HepG2 (cell line): ENCODE measurements around the gene CAT. TPM values are rescaled to one million over a fixed set of nuclear protein-coding genes. Genes with fewer than 3 reads are reported as not detected.

ENCODE experiments used
- ATAC-seq: fragments of 200-7000 bp; cut with Tn5 transposase; 3 replicates; pipeline ENCODE4 v1.9.1; 2020; ENCODE audit warnings: mild to moderate bottlenecking, moderate library complexity
- BruUV-seq: library from RNA; stranded (reverse); fragments of 400-500 nt; replicated peaks from 2 replicates; lab custom pipeline; 2021; lab: Mats Ljungman, UMichigan
- CTCF ChIA-PET: fragments of 300-600 bp; formaldehyde crosslinking; extraction: SDS; loops from one replicate; lab custom pipeline; 2021; ENCODE audit warnings: low total read pairs, inconsistent platforms, low intra/inter-chr PET ratio; lab: Yijun Ruan, JAX
- POLR2A ChIA-PET: fragments of 350-600 bp; sonication (Branson Sonifier 250); formaldehyde crosslinking; loops from one replicate; lab custom pipeline; 2020; ENCODE audit warnings: antibody characterized with exemption, inconsistent platforms; lab: Yijun Ruan, JAX
- DNase-seq: peaks from one replicate; pipeline ENCODE4 v3.0.0-alpha.2; 2015; ENCODE audit warnings: low spot score
- FAIRE-seq: peaks from 3 replicates; lab custom pipeline; 2011; peaks lifted over from hg19 to GRCh38; lab: Jason Lieb, UNC
- H2AFZ ChIP-seq: one replicate; pipeline ENCODE4 v1.6.1; 2011; ENCODE audit warnings: low read length, inconsistent platforms
- H3K27ac ChIP-seq: fragments of 300-600 bp; 3 replicates; pipeline ENCODE4 v1.8.0; 2011; ENCODE audit warnings: mixed run types, mild to moderate bottlenecking, mixed read lengths, low read length, inconsistent platforms; ENCODE audit not compliant: insufficient read depth; ENCODE audit errors: extremely low read length
- H3K27me3 ChIP-seq, 2 experiments: fragments of 200-600 bp in 1 of 2; 2 replicates in 1 of 2; 3 replicates in 1 of 2; pipeline versions ENCODE4 v1.6.0 to v1.8.0; 2011; ENCODE audit warnings: low read length in 2 of 2, mild to moderate bottlenecking in 2 of 2, moderate library complexity in 2 of 2, inconsistent platforms in 1 of 2; ENCODE audit not compliant: insufficient read depth in 2 of 2, control insufficient read depth in 1 of 2
- H3K36me3 ChIP-seq, 2 experiments: fragments of 200-600 bp in 1 of 2; replicated peaks in 1 of 2; 2 replicates in 1 of 2; 3 replicates in 1 of 2; pipeline versions ENCODE4 v1.5.1 to v1.8.0; 2011; ENCODE audit warnings: low read length in 2 of 2, inconsistent platforms in 1 of 2; ENCODE audit not compliant: insufficient read depth in 2 of 2, control insufficient read depth in 1 of 2
- H3K4me1 ChIP-seq: 2 replicates; pipeline ENCODE4 v1.5.1; 2012; ENCODE audit warnings: low read length, inconsistent platforms; ENCODE audit not compliant: insufficient read depth
- H3K4me2 ChIP-seq: 2 replicates; pipeline ENCODE4 v1.6.0; 2011; ENCODE audit warnings: low read depth, low read length, inconsistent platforms
- H3K4me3 ChIP-seq, 3 experiments: fragments of 200-600 bp in 1 of 3; sonication (generic), shearing (Covaris generic) in 1 of 3; replicated peaks in 1 of 3; 2 replicates each; pipeline ENCODE4 v1.5.1; 2011 to 2016; ENCODE audit warnings: low read length in 3 of 3, inconsistent platforms in 2 of 3, low read depth in 2 of 3, mild to moderate bottlenecking in 2 of 3, control low read depth in 1 of 3, mixed read lengths in 1 of 3; ENCODE audit not compliant: insufficient read depth in 1 of 3
- H3K79me2 ChIP-seq: one replicate; pipeline ENCODE4 v1.6.1; 2011; ENCODE audit warnings: low read length, inconsistent platforms; ENCODE audit not compliant: insufficient read depth
- H3K9ac ChIP-seq: 2 replicates; pipeline ENCODE4 v1.6.0; 2011; ENCODE audit warnings: mild to moderate bottlenecking, low read depth, low read length, inconsistent platforms; ENCODE audit not compliant: insufficient read depth
- H3K9me3 ChIP-seq: 2 replicates; pipeline ENCODE4 v1.5.1; 2012; ENCODE audit warnings: mild to moderate bottlenecking, low read length
- H4K20me1 ChIP-seq: 2 replicates; pipeline ENCODE4 v1.6.0; 2011; ENCODE audit warnings: inconsistent platforms, mild to moderate bottlenecking, low read length, moderate library complexity; ENCODE audit not compliant: insufficient read depth
- CAMTA2 ChIP-seq: sonication (generic); formaldehyde crosslinking; IDR thresholded peaks from 2 replicates; pipeline ENCODE4 v1.4.0; 2020; ENCODE audit warnings: mild to moderate bottlenecking, missing genetic modification reagents, borderline replicate concordance
- CCAR2 ChIP-seq: fragments of 200-400 bp; formaldehyde crosslinking; optimal IDR thresholded peaks from 2 replicates; pipeline ENCODE3; 2018; ENCODE audit warnings: low read depth, mild to moderate bottlenecking, low read length, moderate library complexity
- GABPB1 ChIP-seq: IDR thresholded peaks from 2 replicates; pipeline ENCODE4 v1.6.1; 2016; ENCODE audit warnings: mild to moderate bottlenecking, missing genetic modification reagents, moderate library complexity, missing compliant biosample characterization
- HCFC1 ChIP-seq: fragments of 150-350 bp; IDR thresholded peaks from 2 replicates; pipeline ENCODE4 v1.6.1; 2014; ENCODE audit warnings: low read depth, low read length
- HOXA9 ChIP-seq: sonication (generic); formaldehyde crosslinking; IDR thresholded peaks from 2 replicates; pipeline ENCODE4 v1.8.1; 2022; ENCODE audit warnings: missing genetic modification reagents, mild to moderate bottlenecking, moderate library complexity, borderline replicate concordance
- HOXD1 ChIP-seq: sonication (generic); formaldehyde crosslinking; IDR thresholded peaks from 2 replicates; pipeline ENCODE4 v1.5.0; 2020; ENCODE audit warnings: missing genetic modification reagents
- NONO ChIP-seq, 2 experiments: fragments of 450-650 bp in 1 of 2; sonication (generic) in 1 of 2; formaldehyde crosslinking in 1 of 2; IDR thresholded peaks in 1 of 2; conservative IDR thresholded peaks in 1 of 2; 2 replicates each; pipeline versions ENCODE4 v1.6.1 to v1.8.0; 2017 to 2022; ENCODE audit warnings: mild to moderate bottlenecking in 1 of 2, missing genetic modification reagents in 1 of 2, moderate library complexity in 1 of 2
- PHF5A ChIP-seq: IDR thresholded peaks from one replicate; pipeline ENCODE4 v1.6.1; 2018; ENCODE audit warnings: low read depth, missing genetic modification reagents; ENCODE audit not compliant: unreplicated experiment
- RBM39 ChIP-seq: fragments of 200-400 bp; formaldehyde crosslinking; IDR thresholded peaks from one replicate; pipeline ENCODE4 v1.6.1; 2018; ENCODE audit warnings: antibody characterized with exemption, mild to moderate bottlenecking, low read depth, low read length; ENCODE audit not compliant: poor library complexity, severe bottlenecking
- REPIN1 ChIP-seq: sonication (generic); formaldehyde crosslinking; IDR thresholded peaks from 2 replicates; pipeline ENCODE4 v1.8.0; 2022; ENCODE audit warnings: missing genetic modification reagents, low read depth, mild to moderate bottlenecking, borderline replicate concordance
- SUZ12 ChIP-seq: fragments of 150-350 bp; IDR thresholded peaks from 2 replicates; pipeline ENCODE4 v1.6.1; 2014; ENCODE audit warnings: low read depth, low read length
- TBP ChIP-seq: sonication (generic); formaldehyde crosslinking; IDR thresholded peaks from 2 replicates; pipeline ENCODE4 v1.5.0; 2020; ENCODE audit warnings: missing genetic modification reagents
- U2AF2 ChIP-seq: fragments of 200-400 bp; formaldehyde crosslinking; IDR thresholded peaks from 2 replicates; pipeline ENCODE4 v1.6.1; 2017; ENCODE audit warnings: low read depth, mild to moderate bottlenecking, low read length
- ZFY ChIP-seq: sonication (generic); formaldehyde crosslinking; IDR thresholded peaks from 2 replicates; pipeline ENCODE4 v1.4.0; 2020; ENCODE audit warnings: missing genetic modification reagents
- ZNF296 ChIP-seq: sonication (generic); formaldehyde crosslinking; conservative IDR thresholded peaks from 2 replicates; pipeline ENCODE4 v1.5.0; 2020; ENCODE audit warnings: mild to moderate bottlenecking, missing genetic modification reagents
- ZNF629 ChIP-seq: sonication (generic); formaldehyde crosslinking; conservative IDR thresholded peaks from 2 replicates; pipeline ENCODE4 v1.5.0; 2020; ENCODE audit warnings: missing genetic modification reagents
- ZSCAN21 ChIP-seq: sonication (generic); formaldehyde crosslinking; IDR thresholded peaks from 2 replicates; pipeline ENCODE4 v1.8.0; 2022; ENCODE audit warnings: mild to moderate bottlenecking, missing genetic modification reagents, moderate library complexity, borderline replicate concordance
- WGBS: methylation state at CpG from one replicate; pipeline ENCODE4 v1.1.6; 2017; ENCODE audit warnings: low lambda C conversion rate; 5-methylcytosine and 5-hydroxymethylcytosine counted together
- in situ Hi-C: cut with HindIII; loops from 2 replicates; pipeline ENCODE4 v1.10.0; 2017; ENCODE audit warnings: low pct_unique_long_range_greater_than_20kb; ENCODE audit not compliant: extremely low pct_ligation_motif_present
- intact Hi-C: fragments of 100-400 bp; cut with micrococcal nuclease; formaldehyde crosslinking; loops from one replicate; pipeline ENCODE4 v1.10.0; 2022; ENCODE audit not compliant: unreplicated experiment
- polyA plus RNA-seq, 8 experiments: library from polyadenylated mRNA; depleted of rRNA in 3 of 8; stranded (reverse) in 7 of 8; unstranded in 1 of 8; fragments of >200 nt; fragmentation: Illumina TruSeq in 4 of 8; extraction: Trizol in 4 of 8; gene quantifications; 2 replicates each; pipeline versions ENCODE4 v1.2.1 to v1.2.3, GENCODE V29; 2011 to 2016; ENCODE audit warnings: low read depth in 4 of 8, missing spikeins in 1 of 8, mixed read lengths in 1 of 8; ENCODE audit not compliant: insufficient read depth in 1 of 8
- total RNA-seq, 5 experiments: library from RNA; depleted of rRNA; stranded (reverse); fragments of >200 nt; fragmentation: Illumina TruSeq; extraction: Trizol; gene quantifications; 2 replicates each; pipeline ENCODE4 v1.2.3, GENCODE V29; 2016; ENCODE audit warnings: low read depth in 1 of 5
- TF ChIP-seq, protein P1 (sequence below): sonication (generic); formaldehyde crosslinking; IDR thresholded peaks from 2 replicates; pipeline ENCODE4 v1.5.0; 2020; ENCODE audit warnings: missing genetic modification reagents, mild to moderate bottlenecking, borderline replicate concordance
- TF ChIP-seq, protein P2 (sequence below): sonication (generic); formaldehyde crosslinking; IDR thresholded peaks from 2 replicates; pipeline ENCODE4 v1.8.1; 2023; ENCODE audit warnings: mild to moderate bottlenecking, missing genetic modification reagents, borderline replicate concordance
- TF ChIP-seq, protein P3 (sequence below): sonication (generic); formaldehyde crosslinking; conservative IDR thresholded peaks from 2 replicates; pipeline ENCODE4 v1.8.0; 2022; ENCODE audit warnings: mild to moderate bottlenecking, moderate library complexity, missing genetic modification reagents

The CAT gene
- total and polyA plus RNA-seq, 2 of the 13 experiments (the other 11 are each of a cell fraction or from before 2014, with no cell fraction given) = 107 to 136 TPM

DNA sequence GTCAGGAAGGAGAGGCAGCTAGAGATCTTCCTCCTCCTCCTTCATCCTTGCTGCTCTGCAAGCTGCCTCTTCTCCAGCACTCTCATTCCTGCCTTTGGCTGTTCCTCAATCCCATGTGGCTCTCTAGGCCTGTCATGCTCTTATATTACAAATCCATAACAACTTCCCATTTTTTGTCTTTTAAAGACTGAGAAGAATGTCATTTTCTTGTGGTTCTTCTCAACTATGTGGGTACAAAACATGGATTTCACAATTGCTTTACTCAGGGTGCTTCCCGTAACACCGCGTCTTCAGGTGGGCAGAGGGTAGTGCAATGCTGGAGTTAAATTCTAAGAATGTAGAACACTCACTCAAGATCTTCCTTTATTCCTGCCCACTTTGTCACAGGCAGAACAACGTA is 6.8 kb upstream of the CAT start:
- FAIRE-seq = no peak
- peaks cover 54% of the 10 kb centered on the region for H3K4me1 ChIP-seq
- in situ Hi-C loops (no loop called here), intact Hi-C loops (no loop called here)
- TF ChIP-seq HOXD1 (CRISPR knock-in tag) = no peak
- TF ChIP-seq ZFY (CRISPR knock-in tag) = no peak
- no peak for TF ChIP-seq NONO (IDR thresholded peaks at IDR 0.05)
- no peak for TF ChIP-seq NONO (CRISPR knock-in tag; conservative IDR thresholded peaks at IDR 0.05)
- no peak for TF ChIP-seq GABPB1 (CRISPR knock-in tag)
- no peak for TF ChIP-seq ZSCAN21
- no peak for TF ChIP-seq CCAR2
- TF ChIP-seq ZNF296 = no peak
- TF ChIP-seq, protein P1, sequence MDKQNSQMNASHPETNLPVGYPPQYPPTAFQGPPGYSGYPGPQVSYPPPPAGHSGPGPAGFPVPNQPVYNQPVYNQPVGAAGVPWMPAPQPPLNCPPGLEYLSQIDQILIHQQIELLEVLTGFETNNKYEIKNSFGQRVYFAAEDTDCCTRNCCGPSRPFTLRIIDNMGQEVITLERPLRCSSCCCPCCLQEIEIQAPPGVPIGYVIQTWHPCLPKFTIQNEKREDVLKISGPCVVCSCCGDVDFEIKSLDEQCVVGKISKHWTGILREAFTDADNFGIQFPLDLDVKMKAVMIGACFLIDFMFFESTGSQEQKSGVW (CRISPR knock-in tag) = no peak
- TF ChIP-seq U2AF2 = no peak
- TF ChIP-seq ZNF629 (CRISPR knock-in tag) = no peak
- TF ChIP-seq TBP (CRISPR knock-in tag) = no peak
- no peak for TF ChIP-seq HCFC1
- no peak for TF ChIP-seq PHF5A (CRISPR knock-in tag)
- TF ChIP-seq, protein P2, sequence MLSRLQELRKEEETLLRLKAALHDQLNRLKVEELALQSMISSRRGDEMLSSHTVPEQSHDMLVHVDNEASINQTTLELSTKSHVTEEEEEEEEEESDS = no peak
- no peak for TF ChIP-seq RBM39
- TF ChIP-seq CAMTA2 (CRISPR knock-in tag) = no peak
- TF ChIP-seq SUZ12 = no peak
- TF ChIP-seq, protein P3, sequence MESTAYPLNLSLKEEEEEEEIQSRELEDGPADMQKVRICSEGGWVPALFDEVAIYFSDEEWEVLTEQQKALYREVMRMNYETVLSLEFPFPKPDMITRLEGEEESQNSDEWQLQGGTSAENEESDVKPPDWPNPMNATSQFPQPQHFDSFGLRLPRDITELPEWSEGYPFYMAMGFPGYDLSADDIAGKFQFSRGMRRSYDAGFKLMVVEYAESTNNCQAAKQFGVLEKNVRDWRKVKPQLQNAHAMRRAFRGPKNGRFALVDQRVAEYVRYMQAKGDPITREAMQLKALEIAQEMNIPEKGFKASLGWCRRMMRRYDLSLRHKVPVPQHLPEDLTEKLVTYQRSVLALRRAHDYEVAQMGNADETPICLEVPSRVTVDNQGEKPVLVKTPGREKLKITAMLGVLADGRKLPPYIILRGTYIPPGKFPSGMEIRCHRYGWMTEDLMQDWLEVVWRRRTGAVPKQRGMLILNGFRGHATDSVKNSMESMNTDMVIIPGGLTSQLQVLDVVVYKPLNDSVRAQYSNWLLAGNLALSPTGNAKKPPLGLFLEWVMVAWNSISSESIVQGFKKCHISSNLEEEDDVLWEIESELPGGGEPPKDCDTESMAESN (CRISPR knock-in tag) = no peak
- TF ChIP-seq HOXA9 (CRISPR knock-in tag) = no peak
- TF ChIP-seq REPIN1 (CRISPR knock-in tag) = no peak
- no peak overlapping the region for H3K4me3 ChIP-seq
- no peak for DNase-seq
- no peak overlapping the region for H3K27ac ChIP-seq
- no peak overlapping the region for H3K4me2 ChIP-seq
- CTCF ChIA-PET = no interaction called here
- no peak for ATAC-seq
- H3K9me3 ChIP-seq = no peaks in the 10 kb centered on the region
- no peaks in the 10 kb centered on the region for H3K27me3 ChIP-seq
- H2AFZ ChIP-seq = no peak overlapping the region
- POLR2A ChIA-PET = no interaction called here
- H3K9ac ChIP-seq = no peak overlapping the region
- no peaks in the 10 kb centered on the region for H3K79me2 ChIP-seq
- H4K20me1 ChIP-seq = no peaks in the 10 kb centered on the region
- 72% methylated on average over 4 of the region's 4 CpGs for WGBS
- no peaks in the 10 kb centered on the region for H3K36me3 ChIP-seq
- BruUV-seq = no TSS peak
